Osteoblast (primary cell): ENCODE measurements around the gene ZFP36. TPM values are rescaled to one million over a fixed set of nuclear protein-coding genes. Genes with fewer than 3 reads are reported as not detected.

Experiments
- DNase-seq: peaks from one replicate; pipeline ENCODE4 v3.0.0; 2011; ENCODE audit warnings: low spot score, mixed read lengths; ENCODE audit not compliant: insufficient read length; ENCODE audit errors: missing footprints
- H2AFZ ChIP-seq: 2 replicates; pipeline ENCODE4 v1.6.0; 2011; ENCODE audit warnings: mild to moderate bottlenecking, low read length
- H3K27ac ChIP-seq: 2 replicates; pipeline ENCODE4 v1.5.1; 2011; ENCODE audit warnings: mild to moderate bottlenecking, low read depth, low read length, moderate library complexity
- H3K27me3 ChIP-seq: 2 replicates; pipeline ENCODE4 v1.6.0; 2012; ENCODE audit warnings: mild to moderate bottlenecking, control low read depth, inconsistent platforms, low read length, moderate library complexity; ENCODE audit not compliant: insufficient read depth
- H3K36me3 ChIP-seq: 2 replicates; pipeline ENCODE4 v1.5.1; 2011; ENCODE audit warnings: mild to moderate bottlenecking, low read length, control low read depth, moderate library complexity; ENCODE audit not compliant: insufficient read depth
- H3K4me1 ChIP-seq: 2 replicates; pipeline ENCODE4 v1.5.1; 2011; ENCODE audit warnings: mild to moderate bottlenecking, low read length, control low read depth, moderate library complexity; ENCODE audit not compliant: insufficient read depth
- H3K4me2 ChIP-seq: 2 replicates; pipeline ENCODE4 v1.6.0; 2011; ENCODE audit warnings: mild to moderate bottlenecking, low read length; ENCODE audit not compliant: insufficient read depth
- H3K4me3 ChIP-seq: fragments of 200-600 bp; sonication (generic); 3 replicates; pipeline ENCODE4 v1.5.1; 2012; ENCODE audit warnings: mild to moderate bottlenecking, low read length, inconsistent platforms; ENCODE audit not compliant: insufficient read depth
- H3K79me2 ChIP-seq: 2 replicates; pipeline ENCODE4 v1.6.0; 2012; ENCODE audit warnings: mild to moderate bottlenecking, low read length, control low read depth, inconsistent platforms; ENCODE audit not compliant: insufficient read depth
- H3K9me3 ChIP-seq: 2 replicates; pipeline ENCODE4 v1.5.1; 2011; ENCODE audit warnings: low read depth, low read length, control low read depth
- H4K20me1 ChIP-seq: 2 replicates; pipeline ENCODE4 v1.6.0; 2012; ENCODE audit warnings: mild to moderate bottlenecking, low read length, control low read depth; ENCODE audit not compliant: insufficient read depth
- total RNA-seq: library from RNA; depleted of rRNA; stranded (reverse); fragments of >200 nt; gene quantifications from 2 replicates; pipeline ENCODE4 v1.2.3, GENCODE V29; 2012
- TF ChIP-seq, protein P1 (sequence below): IDR thresholded peaks from 2 replicates; pipeline ENCODE4 v1.5.1; 2011; ENCODE audit warnings: mild to moderate bottlenecking, low read depth, low read length, moderate library complexity; ENCODE audit errors: extremely low read depth

Gene ZFP36
- total RNA-seq, 1 donor = 6.5 TPM

- TF ChIP-seq, protein P1, sequence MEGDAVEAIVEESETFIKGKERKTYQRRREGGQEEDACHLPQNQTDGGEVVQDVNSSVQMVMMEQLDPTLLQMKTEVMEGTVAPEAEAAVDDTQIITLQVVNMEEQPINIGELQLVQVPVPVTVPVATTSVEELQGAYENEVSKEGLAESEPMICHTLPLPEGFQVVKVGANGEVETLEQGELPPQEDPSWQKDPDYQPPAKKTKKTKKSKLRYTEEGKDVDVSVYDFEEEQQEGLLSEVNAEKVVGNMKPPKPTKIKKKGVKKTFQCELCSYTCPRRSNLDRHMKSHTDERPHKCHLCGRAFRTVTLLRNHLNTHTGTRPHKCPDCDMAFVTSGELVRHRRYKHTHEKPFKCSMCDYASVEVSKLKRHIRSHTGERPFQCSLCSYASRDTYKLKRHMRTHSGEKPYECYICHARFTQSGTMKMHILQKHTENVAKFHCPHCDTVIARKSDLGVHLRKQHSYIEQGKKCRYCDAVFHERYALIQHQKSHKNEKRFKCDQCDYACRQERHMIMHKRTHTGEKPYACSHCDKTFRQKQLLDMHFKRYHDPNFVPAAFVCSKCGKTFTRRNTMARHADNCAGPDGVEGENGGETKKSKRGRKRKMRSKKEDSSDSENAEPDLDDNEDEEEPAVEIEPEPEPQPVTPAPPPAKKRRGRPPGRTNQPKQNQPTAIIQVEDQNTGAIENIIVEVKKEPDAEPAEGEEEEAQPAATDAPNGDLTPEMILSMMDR = no peak
- peak within 1 kb of the TSS; percentile 87 for H2AFZ ChIP-seq
- H3K4me2 ChIP-seq = peak within 1 kb of the TSS; percentile 88
- peaks cover 14% of the 10 kb centered on the region for H3K36me3 ChIP-seq
- peaks cover 60% of the 10 kb centered on the region for H3K79me2 ChIP-seq
- peak within 1 kb of the TSS; percentile 95 for H3K4me3 ChIP-seq
- H3K27me3 ChIP-seq = no peaks in the 10 kb centered on the region
- peaks cover 36% of the 10 kb centered on the region for H4K20me1 ChIP-seq
- H3K27ac ChIP-seq = peak within 1 kb of the TSS; percentile 95
- peaks cover 24% of the 10 kb centered on the region for H3K4me1 ChIP-seq
- H3K9me3 ChIP-seq = no peaks in the 10 kb centered on the region
- DNase-seq = peak; percentile 99
Observed at GRCh38 chr19:39445196-39446111, 38.8 kb downstream of the ZFP36 start, which contains the start of gene SUPT5H. Gene SUPT5H, plus strand, starts transcription at chr19:39445582. Its CDS starts 309 bp downstream, at chr19:39445891.

- peak overlapping the region; percentile 95 for H3K27ac ChIP-seq
- H4K20me1 ChIP-seq = peaks cover 46% of the 10 kb centered on the region
- peak overlapping the region; percentile 88 for H3K4me2 ChIP-seq
- no peak overlapping the region for H2AFZ ChIP-seq
- TF ChIP-seq, protein P1 = no peak
- H3K79me2 ChIP-seq = peaks cover 71% of the 10 kb centered on the region
- H3K36me3 ChIP-seq = peaks cover 14% of the 10 kb centered on the region
- no peaks in the 10 kb centered on the region for H3K27me3 ChIP-seq
- DNase-seq = peak; percentile 58
- H3K4me3 ChIP-seq = peak overlapping the region; percentile 95
- H3K9me3 ChIP-seq = no peaks in the 10 kb centered on the region
- peaks cover 24% of the 10 kb centered on the region for H3K4me1 ChIP-seq
Observed at GRCh38 chr19:39446365-39447084, 39.9 kb downstream of the ZFP36 start.

GRCh38 chr19:39448271-39448670 is 41.6 kb downstream of the ZFP36 start:
- Histone ChIP-seq H3K27me3 (no peaks in the 10 kb centered on the region), H3K79me2 (peaks cover 88% of the 10 kb centered on the region), H3K4me3 (no peak overlapping the region), H3K9me3 (no peaks in the 10 kb centered on the region), H4K20me1 (peaks cover 62% of the 10 kb centered on the region), H3K36me3 (peaks cover 19% of the 10 kb centered on the region), H3K27ac (peak overlapping the region; percentile 69), H3K4me1 (peaks cover 24% of the 10 kb centered on the region), H2AFZ (no peak overlapping the region), H3K4me2 (peak overlapping the region; percentile 88)
- TF ChIP-seq, protein P1 = no peak
- peak; percentile 68 for DNase-seq
